GM21737 (cell line): ENCODE data around the gene ARHGAP15.
"Not testable (repeated sequence)": the region's sequence is repeated elsewhere in the genome, so short reads cannot be mapped to it uniquely, and the experiment has no call there.

Source experiments
- ATAC-seq: cut with Tn5 transposase; IDR thresholded peaks from one replicate; pipeline ENCODE4 v1.9.1; 2021; ENCODE audit warnings: mild to moderate bottlenecking, moderate library complexity; ENCODE audit not compliant: unreplicated experiment

The ARHGAP15 gene

DNA sequence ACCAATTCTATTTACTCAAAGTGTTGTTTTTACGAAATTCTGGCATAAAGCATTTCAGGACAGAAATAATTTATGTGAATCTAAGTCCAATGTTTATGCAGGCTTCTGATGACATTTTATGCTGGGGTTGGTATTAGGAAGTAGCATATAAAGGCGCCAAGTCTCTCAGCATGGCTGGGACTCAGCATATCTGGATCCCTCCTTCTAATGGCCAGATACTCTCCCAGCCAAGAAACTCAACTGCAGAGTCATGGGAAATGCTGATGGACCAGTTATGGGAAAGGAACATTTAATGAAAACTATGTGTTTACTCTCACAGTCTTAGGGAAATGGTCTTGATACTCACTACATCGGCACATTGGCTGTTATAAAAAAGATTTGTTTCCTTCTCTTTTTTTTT is 392.2 kb downstream of the ARHGAP15 start:
- no peak for ATAC-seq

DNA sequence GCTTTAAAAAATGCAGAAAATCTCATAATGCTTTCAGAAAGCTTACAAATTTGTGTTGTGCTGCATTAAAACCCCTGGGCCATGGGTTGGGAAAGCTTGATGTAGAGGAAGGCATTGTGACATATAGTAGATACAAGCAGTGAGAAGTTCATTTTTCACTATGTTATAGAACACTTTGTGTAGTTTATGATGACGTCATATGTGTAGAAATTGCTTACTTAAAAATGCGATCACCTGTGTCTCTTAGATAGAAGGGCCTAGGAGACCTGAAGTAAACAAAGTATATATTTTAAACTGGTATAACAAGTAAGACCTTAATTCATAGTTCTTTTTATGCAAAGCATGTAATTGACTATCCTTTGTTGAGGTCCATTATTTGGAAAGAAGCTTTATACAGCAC is 393.5 kb downstream of the ARHGAP15 start:
- ATAC-seq = no peak

DNA sequence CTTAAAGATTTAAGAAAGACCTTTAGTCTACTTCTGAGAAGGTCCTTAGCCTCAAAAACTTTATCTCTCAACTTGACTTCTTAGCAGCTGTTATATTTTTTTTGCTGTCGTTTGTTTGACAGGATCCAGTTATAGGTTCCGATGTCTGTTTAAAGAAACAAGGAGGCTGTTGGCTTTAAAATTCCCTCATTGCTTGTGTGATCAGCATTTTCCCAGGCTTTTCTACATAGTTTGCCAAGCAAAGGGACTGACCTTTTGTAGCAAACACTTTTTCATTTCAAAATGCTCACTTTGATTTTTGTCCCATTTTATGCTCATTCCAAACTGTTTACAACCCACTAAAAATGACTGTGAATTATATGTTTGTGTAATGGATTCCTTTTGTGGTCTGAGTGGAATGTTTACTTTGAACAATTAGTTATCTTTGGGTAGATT is 394.9 kb downstream of the ARHGAP15 start:
- ATAC-seq = no peak

DNA sequence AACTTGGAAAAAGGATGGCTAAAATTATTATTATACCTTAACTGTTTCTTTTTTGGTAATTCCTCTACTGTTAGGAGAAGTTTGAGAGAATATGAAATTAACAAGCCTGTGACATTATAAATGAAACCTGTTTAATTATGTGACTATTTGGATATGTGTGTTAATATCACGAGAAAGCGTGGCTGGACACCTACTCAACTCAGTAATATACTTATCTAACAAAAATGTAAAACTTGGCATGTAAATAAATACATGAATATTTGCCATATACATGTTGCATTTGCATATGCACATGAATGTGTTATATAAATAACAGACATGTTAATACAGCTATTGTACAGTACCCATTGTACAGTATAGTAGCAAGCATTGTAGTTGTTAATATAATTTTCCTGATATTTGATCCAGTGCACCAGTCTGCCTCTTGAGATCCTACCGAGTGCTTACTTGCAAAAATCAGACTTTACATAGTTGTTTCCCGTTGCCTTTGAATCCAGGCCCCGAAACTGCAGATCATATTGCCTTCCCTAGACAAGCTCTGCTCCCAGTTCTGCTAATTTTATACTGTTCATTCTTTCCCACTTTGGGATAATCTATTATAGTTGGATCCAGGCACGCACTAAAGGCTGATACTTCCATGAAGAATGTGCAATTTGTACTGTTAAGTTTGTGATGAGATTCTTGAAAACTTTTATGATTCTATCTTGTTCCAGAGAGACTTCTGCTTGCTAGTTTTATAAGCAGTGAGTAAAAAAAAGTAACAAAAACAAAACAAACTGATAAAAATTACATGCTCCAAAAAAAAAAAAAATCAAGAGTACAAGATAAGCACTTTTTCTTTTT is 395.6 kb downstream of the ARHGAP15 start:
- no peak for ATAC-seq

DNA sequence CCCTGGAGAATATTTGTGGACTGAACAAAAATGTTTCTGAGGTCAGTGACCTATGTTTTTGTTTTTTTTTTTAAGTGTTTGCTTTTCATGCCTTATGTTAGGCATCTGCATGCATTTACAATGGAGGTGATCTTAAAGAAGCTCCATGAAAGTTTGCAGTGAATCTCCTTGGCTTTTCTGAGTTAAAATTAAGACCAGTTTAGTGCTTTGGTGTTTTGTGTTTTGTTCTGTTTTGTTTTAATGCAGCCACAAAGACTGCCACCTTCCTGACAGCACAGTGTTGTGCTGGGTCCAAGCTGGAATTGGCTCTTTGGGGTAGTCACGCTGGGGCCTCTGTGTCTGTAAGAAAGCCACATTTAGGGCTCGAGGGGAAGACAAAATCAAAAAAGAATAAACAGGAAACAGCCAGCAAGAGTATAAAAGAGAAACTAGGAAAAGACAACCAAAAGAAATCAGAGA is 396.2 kb downstream of the ARHGAP15 start:
- ATAC-seq = no peak

DNA sequence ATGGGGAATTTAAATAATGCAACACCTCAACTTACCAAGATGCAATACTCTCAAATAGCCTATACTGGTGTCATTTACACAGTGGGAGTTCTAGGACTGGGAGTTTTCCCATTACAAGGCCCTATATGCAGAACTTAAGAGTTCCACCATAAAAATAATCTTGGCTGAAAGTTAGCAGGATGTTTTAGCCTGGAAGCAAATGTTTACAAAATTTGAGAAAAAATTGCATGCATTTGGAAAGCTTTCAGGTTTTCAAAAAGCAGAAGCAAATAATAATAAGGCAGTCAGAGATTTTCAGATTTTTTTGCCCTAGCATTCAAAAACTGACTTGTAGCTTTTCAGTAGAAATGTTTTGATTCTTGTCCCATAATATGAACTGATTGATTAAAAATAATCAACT is 397.3 kb downstream of the ARHGAP15 start:
- no peak for ATAC-seq

DNA sequence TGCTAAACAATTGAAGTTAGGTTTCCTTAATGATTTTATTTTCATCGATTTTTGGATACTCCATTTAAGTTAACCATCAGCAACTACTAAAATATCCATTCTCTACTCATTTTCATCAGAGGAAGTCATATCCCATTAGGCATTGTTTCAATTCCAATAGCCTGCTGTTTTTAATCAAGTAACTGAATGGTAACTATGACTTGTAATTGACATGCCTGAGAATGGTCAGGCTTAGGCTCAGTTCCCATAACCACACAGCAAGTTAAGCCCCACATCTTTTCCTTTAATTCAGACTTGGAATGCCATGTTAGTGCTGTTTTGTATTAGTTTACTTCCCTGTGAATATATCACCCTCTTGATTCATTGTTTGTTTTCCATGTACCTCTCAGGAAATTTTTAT is 398.8 kb downstream of the ARHGAP15 start:
- ATAC-seq = no peak

DNA sequence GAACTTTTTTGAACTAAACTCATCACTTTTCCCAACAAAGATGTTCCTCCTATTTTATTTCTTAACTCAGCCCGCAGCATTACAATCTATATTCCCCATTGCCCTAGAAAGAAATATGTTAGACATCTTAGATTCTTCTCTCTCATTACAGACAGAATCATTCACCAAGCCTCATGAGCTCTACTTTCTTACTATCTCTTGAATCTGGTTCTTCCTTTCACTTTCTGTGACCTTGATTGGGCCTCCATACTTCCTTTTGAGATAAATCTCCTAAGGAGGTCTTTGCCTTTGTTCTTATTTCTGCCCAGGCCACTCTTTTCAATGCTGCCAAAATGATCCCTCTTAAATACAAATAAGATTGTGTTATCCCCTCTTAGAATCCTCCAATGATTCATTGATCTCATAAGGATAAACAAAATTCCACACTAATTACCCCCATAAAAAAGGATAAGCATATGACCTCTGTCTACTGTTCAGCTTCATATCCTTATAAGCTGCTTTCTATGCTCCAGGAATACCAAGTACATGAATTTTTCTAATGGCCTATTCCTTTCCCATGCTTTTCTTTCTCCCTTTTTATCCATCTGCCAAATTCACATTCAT is 400.0 kb downstream of the ARHGAP15 start:
- no peak for ATAC-seq

DNA sequence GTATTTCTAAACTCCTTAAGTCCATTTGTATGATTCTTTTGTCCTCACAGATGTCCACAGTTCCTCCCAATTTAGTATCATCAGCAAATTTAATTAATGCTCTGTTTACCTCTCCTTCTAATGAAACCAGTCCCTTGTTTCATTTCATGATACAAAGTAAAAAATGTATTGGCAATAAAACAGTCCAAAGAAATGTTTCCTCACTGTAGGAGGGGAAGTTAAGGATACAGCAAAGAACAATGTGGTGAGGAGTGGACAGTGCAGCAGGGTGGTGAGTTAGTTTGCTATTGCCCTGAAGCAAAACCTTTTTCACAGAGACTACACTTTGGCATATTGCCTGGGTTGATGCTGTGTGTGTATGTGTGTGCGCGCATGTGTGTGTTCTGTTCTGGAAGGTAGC is 401.5 kb downstream of the ARHGAP15 start:
- no peak for ATAC-seq

DNA sequence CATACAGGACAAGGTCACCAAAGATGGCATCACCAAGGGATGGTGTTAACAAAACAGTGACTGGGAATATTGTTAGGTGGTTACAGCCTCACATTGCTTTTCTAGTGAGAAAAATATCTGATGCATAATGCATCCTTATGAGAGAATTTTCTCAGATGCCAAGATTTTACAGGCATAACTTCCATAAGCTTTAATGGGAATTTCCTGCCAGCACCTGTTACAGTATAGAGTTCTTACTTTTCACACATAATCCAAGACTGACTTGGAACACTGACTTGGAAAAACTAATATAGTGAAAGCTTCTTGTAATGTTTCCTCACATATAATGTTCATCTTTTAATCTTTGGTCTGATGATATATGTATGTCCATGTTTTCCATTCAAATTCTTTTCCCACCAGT is 402.8 kb downstream of the ARHGAP15 start:
- ATAC-seq = no peak

DNA sequence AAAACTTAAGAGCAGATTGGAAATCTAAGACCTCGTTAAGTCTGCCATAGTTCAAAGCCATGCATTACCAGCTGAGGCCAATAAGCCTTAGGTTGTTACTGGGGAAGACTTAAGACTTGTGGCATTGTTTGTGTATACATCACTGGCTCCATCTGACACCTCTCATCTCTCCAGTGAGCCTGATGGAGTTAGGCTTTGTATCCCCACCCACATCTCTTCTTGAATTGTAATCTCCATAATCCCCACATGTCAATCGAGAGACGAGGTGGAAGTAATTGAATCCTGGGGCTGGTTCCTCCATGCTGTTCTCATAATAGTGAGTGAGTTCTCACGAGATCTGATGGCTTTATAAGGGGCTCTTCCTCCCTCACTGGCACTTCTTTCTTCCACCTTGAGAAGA is 404.6 kb downstream of the ARHGAP15 start:
- no peak for ATAC-seq

DNA sequence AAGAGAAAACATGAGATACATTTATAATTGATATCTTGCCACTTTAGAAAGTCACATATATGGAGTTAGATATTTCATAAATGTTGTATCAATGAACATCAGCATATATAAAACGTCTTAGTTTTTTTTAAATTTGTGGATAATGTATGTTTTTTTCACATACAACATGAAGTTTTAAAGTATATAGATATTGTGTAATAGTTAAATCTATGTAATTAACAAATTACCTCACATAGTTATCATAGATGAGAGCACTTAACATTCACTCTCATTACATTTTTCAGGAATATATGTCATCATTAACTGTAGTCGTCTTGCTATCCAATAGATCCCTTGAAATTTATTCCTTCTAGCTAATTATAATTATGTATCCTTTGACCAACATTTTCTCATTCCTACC is 406.6 kb downstream of the ARHGAP15 start:
- ATAC-seq = no peak

DNA sequence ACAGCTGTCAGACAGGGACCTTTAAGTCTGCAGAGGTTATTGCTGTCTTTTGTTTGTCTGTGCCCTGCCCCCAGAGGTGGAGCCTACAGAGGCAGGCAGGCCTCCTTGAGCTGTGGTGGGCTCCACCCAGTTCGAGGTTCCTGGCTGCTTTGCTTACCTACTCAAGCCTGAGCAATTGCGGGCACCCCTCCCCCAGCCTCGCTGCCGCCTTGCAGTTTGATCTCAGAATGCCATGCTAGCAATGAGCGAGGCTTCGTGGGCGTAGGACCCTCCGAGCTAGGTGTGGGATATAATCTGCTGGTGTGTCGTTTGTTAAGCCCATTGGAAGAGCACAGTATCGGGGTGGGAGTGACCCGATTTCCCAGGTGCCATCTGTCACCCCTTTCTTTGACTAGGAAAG is 412.7 kb downstream of the ARHGAP15 start:
- not testable (repeated sequence) for ATAC-seq

DNA sequence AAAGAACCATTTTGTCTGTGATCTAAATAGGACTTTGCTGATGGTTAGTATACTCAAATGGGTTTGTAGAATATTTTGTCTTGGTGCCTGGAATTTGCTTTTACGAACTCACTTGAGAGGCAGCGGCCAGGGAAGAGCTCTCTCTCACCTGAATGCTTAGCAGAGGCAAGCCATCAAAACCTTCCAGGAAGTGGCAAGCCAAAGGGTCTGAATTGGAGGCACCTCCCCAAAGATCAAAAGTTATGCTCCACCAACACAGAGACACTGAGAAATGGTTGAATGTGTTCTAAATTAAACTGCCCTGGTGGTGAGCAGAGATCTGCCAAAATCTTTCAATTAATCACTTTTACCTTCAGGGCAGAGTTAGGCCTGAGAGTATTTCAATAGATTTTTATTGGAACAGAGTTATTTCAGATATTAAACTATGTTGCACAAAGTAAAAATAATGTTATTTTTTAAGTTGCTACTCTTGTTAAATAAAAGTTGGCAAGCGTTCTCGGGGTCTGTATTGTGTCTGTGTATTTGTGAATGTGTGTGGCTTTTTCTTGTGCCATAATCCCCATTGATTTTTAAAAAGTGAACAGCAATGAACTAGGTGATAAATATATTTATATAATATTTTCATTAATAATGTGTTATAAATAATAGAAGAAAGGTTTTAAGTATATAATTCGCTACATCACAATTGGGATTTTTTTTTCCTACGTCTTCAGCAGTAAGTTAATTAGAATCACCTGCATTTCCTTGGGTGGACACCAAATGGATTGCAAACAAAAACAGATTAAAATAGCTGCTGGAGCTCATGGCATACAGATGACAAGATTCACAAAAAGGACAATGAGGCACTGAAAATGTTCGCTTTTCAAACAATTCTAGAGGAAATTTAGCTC is 416.1 kb downstream of the ARHGAP15 start:
- ATAC-seq = no peak

DNA sequence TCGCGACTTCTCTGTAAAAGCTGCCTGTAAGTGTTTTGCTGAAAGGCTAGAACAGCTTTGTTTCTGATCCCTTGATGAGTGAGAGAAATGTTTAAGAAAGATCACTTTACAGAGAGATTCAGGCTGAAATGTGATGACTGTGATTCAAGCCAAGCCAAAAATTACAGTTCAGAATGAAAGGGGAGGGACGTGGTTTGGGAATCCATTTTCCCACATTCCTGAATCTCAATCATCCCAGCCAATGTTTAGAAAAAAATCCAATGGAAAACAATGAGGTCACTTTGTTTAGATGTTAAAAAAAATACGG is 416.7 kb downstream of the ARHGAP15 start:
- ATAC-seq = no peak

DNA sequence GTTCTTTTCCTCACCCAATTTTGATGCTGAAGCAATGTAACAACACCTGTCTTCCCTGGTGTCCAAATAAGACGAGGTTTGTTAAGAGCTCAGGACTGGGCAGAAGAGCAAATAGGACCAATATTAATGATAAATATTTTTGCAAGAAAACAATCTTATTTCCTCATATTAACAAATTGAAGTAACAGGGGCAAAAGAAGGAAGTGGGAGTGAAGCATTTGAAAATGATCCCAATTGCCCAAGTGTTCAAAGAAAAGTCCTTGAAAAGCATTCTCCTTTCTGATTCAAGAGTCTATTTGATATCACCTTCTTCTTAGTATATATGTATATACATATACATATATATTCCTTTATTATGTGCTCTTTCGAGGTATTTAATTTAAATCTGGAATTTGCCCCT is 418.8 kb downstream of the ARHGAP15 start:
- no peak for ATAC-seq

DNA sequence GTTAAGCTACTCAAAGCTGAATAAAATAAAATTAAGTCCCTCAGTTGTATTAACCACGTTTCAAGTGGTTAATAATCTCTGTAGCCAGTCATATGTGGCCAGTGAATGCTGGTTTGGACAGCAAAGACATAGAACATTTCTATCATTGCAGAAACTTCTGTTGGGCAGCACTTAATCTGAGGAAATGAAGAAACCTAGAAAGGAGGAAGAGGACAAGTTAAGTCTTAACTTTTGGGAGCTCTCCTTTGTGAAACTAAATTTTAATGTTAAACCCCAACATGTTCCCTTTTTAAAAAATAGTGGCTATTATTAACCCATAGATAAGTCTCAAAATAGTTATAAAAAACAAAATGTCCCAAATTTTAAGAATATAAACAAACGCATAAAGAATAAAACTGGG is 421.3 kb downstream of the ARHGAP15 start:
- no peak for ATAC-seq

DNA sequence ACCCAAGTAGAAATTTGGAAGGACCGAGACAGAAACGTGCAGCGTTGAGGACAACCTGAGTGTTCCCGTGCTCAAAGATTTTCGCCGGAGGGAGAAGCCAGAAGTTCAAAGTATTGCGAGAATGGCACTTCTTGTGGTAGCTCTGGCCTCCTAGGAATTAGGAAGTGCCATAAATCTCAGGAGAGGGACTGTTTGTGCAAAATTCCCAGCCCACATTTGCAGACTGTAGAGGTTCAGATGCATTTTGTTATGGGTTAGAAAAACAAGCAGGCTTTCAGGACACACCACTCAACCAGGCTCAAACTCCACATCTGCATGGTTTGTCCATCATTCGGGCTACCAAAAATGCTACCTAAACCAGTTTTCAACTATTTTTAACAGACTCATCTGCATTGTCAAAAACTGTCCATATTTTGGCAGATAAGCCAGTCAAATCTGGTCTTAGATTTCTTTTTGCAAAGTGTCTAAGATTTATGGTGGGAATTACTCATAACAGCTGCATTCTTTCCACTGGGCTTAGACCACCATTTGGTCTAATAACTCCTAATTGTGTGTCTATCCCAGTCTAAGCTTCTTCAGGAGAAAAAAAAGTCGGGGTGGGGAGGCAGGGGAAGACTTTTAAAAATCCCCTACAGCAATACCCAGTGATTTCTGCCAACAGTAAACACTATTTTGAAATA is 422.9 kb downstream of the ARHGAP15 start:
- no peak for ATAC-seq

DNA sequence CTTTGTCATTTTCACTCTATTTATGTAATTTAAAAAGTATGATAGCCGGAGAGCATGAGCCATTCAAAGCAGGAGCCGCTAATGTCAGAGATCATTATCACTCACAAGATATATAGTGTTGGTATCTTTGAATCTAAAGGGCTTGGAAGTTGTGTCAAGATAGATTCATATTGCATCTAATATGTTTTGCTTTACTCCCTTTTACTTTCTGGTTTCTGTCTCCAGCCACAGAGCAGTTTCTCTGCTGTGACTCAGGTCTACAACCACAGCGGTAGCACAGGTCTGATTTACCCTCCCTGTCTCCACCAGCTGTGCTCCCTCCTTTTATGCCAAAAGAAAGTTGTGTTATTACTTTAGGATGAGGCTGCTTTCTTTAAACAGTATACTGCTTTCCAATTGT is 424.0 kb downstream of the ARHGAP15 start:
- ATAC-seq = no peak

DNA sequence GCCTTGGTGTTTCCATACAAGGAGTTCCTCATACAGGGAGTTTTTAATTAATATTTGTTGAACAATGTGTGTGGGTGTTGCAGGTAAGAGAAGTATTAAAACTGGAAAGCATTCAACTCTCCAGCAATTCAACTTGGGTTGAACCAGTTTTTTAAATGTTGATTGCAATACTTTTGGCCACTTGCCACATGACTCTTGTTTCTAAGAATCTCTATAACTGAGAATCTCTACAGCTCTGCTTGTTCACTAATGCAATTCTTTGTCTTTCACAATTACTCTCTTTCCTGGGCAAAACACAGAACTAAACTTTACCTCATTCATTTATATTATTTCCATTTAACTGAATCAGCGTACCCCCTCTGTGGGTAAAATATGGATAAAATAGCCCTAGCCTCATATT is 429.4 kb downstream of the ARHGAP15 start:
- ATAC-seq = no peak

DNA sequence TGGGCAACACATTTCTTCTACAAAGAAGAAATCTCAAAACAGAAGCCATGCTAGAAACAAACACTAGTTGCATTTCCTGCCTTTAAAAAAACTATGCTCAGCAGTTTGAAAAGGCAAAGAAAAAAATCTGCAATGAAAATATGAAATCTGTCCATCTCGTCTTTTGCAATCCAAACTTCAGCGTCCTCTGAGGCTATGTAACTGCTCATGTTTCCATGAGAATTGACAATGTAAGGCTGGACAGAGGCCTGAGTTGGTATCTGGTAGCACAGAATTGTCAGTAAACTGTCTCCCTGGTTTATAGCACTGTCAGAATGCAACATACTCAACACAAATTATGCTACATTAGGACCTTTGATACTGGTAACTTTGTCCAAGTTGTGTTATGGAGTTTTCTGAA is 429.9 kb downstream of the ARHGAP15 start:
- no peak for ATAC-seq
